ENCODE data around the gene LACC1.

The LACC1 gene

DNA sequence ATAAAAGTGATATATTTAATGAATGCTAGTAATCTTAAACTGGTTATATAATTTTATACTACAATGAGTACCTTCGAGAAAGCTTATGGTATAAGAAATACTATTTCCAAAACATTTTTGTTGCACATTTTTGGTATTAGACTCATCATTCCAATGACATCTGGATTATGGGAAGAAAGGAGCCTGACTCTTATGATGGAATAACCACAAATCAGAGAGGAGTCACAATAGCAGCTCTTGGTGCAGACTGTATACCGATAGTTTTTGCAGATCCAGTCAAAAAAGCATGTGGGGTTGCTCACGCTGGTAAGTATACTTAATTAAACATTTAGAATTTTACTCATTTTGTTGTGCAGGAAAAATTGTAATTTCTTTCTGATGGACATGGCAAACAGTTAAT, 3.9 kb downstream of the LACC1 start:
- DNase-seq (ENCODE audit: low read depth in 4 of 4, low spot score in 1 of 4): no peak

DNA sequence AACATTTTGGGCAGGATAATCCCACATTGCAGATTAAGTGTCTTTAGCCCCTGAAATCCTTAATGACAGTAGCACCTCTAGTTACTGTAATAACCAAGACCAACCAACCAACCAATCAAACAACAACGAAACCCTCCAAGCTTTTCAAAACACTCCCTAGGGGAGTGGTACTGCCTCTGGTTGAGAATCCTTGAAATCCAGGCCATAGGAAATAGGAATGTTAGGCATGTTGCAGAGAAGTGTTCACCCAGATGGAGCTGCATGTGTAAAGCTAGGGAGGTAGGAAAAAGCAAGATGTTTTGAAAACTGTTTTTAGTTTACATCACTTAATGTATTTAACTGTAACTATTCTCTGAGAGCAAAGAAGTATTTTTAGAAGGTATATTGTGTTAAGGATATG, 4.5 kb downstream of the LACC1 start:
- no peak for DNase-seq (ENCODE audit: low read depth in 4 of 4, low spot score in 1 of 4)

DNA sequence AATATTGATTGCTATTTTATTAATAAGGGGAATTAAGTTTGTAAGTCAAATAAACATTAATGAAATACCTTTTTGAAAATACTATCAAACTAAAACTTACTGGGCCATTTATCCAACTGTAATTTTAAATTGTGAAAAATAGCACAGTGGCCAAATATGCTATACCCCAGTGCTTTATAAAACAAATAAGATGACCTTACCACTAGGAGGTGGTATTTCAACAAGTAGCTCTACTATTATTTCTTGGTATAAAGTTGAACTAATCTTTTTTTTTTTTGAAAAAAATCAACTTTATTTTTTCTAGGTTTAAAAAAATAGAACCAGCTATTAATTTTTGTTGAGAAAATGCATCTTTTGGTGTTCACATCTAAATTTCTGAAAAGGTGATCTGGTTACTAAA, 14.7 kb downstream of the LACC1 start:
- no peak for DNase-seq (ENCODE audit: low read depth in 4 of 4, low spot score in 1 of 4)

DNA sequence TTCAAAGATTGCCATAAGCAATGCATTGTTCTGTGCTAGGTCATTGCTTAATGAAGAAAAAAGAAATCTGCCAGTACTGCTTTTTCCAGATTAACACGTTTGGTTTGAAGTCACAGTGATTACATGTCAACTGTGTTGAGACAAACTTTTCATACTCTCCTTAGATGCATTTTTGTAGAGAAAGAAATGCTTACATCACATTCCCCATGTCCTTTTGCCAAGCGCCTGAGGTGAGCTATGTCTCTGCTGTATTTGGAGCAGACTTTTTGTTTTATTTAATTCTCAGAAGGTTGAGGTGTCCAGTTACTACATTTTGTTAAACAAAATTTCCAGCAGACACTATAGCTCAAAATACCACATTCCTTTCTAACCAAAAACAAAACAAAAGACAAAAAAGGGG, 16.2 kb downstream of the LACC1 start:
- no peak for DNase-seq (ENCODE audit: low read depth in 4 of 4, low spot score in 1 of 4)

DNA sequence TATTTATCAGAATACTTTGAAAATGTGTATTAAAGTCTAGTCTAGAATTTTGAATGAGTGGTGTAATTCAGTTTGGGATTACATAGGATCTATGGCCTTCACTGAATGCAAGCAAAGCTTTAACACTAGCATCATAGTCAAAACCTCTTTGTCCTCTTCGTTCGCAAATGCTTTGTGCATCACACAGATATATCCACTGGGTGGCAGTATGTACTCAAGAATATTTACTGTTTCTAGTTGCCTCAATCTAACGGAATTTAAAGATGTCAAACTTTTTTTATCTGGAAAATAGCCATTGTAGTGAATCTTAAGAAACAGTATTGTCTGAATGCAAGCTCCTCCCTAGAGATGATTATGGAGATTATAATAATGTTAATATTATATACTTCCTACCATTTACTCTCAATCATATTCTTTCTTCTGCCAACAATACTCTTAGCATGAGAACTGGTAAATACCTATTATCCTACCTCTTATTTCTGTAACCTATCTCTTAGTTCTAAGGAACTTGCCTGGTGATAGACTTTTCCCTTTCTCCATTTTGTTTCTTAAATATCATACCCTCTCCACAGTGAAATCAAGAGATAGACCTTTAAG, 25.8 kb downstream of the LACC1 start:
- peak in 1 of 4 experiments; percentile 9 for DNase-seq (ENCODE audit: low read depth in 4 of 4, low spot score in 1 of 4)

DNA sequence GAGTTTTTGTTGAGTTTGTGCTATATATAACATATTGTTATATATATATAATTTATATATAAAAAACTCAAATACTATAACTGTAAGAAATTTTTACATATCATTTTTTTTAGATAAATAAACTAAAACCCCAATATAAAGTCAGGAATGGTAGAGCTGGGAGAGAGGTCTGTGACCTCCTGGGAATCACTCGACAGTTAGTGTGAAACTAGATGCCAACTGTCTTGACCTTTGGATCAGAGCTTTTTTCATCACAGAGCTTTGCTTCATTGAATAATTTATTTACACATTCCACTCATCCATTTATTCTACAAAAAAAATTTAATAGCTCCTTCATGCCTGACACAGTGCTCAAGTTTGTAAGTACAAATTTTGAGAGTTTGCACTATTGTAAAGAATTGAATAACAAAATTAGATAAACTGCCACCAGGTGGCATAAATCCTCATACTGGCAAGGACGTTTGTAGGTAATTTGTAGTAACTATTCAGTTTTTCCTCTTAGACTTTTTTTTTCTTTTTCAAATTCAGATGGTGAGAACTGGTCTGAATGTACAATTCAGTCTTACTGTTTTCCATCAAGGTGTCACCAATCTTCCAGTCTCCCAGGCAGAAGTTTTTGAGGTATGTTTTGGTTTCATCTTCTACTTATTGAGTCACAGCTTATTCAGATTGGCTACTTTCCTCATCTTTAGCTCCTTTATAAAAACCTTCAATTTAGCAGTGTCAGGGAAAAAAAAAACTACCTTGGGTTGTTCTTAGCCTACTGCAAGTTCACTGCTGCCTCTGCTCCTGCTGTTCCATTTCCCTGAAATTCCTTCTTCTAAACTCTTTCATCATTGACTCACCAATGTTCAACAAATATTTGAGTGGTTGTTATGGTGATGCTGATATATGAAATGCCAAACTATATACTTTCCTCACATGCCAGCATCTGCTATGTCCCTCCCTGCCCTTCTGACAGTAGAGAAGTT, 28.7 kb downstream of the LACC1 start:
- no peak for DNase-seq (ENCODE audit: low read depth in 4 of 4, low spot score in 1 of 4)

DNA sequence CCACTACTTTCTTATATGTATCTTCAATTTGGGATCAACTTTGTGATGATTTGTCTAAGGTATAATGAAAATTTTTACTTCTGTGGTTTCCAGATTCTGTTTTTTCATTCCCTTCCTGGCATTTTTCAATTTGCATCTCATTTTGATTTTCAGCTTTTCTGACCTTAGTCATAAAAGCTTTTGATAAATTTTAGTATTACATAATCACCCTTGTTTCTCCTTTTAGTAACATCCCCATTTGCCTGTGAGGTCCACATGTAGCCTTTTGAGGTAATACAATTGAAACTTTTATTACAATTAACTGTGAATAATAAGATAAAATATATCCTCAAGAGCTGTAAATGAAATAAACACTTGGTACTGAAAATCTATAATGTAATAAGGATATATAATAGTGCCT, 31.2 kb downstream of the LACC1 start:
- DNase-seq (ENCODE audit: low read depth in 4 of 4, low spot score in 1 of 4): no peak

DNA sequence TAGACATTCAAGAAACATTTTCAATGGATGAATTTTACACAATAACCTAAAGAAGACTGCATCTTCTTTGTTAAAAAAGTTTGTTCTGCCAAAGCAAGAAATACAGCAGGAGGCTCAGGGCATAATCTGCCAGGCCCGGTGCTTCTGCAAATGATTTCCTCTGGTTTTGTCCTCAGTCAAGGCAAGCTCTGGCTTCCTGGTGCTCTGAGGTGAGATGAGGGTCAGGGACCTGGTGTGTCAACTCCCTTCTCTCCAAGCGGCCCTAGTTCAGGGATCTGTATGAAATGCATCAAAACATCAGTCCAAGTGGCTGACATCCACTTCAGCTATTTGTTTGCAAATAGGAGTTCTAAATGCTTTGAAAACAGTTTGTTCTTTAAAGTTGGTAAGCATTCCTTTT, 31.6 kb downstream of the LACC1 start:
- DNase-seq (ENCODE audit: low read depth in 4 of 4, low spot score in 1 of 4): no peak

DNA sequence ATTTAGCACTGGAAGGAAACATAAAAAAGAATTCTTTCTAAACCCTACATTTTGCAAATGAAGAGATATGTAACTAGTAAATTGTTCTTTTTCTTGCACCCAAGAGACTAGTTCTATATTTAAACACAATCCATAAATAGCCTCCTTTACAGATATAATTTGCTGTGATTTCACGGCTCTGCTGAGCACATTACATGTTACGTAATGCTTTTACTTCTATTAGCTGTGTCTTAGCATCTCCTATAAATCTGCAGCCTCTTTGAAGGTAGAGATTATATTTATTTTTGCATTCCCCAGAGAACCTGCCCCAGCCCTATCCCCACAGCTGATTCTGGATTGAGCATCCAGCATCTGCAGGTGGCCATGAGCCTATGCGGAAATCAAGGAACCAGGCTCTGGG, 32.2 kb downstream of the LACC1 start:
- no peak for DNase-seq (ENCODE audit: low read depth in 4 of 4, low spot score in 1 of 4)

DNA sequence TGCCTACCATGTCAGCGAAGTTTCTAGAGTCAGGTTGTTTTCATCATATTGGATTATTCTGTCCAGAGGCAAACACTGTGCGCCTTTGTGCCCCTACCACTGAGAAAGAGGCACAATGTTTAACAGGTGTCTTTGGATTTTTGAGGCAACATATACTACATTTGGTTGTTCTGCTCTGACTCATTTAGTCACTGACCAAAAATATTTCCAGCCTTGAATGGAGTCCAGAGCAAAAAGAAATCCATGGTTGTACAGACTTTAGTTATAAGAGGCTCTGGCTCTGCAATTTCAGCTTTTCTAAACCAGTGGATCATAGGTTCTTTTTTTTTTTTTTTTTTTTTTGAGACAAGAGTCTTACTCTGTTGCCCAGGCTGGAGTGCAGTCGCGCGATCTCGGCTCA, 35.7 kb downstream of the LACC1 start:
- DNase-seq (ENCODE audit: low read depth in 4 of 4, low spot score in 1 of 4): no peak

DNA sequence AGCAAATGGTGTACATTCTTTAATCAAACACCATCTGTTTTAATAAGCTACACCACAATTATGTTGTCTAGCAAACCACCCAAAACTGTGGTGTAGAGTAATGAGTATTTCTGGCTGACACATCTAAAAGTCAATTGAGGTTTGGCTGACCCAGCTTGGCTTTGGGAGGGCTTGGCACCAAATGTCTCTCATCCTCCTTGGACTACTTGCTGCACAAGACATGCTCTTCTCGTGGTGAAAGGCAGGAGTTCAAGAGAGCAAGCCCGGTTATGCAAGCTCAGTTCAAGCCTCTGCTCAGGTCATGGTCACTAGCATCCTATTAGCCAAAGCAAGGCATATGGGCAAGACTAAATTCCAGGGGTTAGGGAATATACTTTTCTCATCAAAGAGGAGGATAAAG, 37.1 kb downstream of the LACC1 start:
- DNase-seq (ENCODE audit: low read depth in 4 of 4, low spot score in 1 of 4): no peak

DNA sequence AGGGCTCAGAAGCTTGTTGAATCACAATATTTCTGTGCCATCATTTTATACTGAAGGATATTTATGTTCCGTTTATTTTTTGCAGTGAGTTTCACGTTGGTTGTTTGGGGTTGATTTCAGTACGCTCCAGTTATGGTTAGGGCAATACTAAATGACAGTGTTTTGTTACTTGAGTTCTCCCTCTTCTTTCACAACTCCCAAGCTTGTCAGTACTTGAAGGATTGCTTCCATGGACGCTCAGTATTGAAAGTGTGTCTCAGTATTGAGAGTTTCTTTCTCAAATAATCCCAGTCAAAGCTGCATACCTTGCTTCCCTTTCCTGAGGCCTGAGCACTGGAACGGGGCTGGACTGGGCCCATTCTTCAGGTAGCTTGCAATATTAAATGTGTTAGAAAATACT, 38.9 kb downstream of the LACC1 start:
- DNase-seq (ENCODE audit: low read depth in 4 of 4, low spot score in 1 of 4): no peak

DNA sequence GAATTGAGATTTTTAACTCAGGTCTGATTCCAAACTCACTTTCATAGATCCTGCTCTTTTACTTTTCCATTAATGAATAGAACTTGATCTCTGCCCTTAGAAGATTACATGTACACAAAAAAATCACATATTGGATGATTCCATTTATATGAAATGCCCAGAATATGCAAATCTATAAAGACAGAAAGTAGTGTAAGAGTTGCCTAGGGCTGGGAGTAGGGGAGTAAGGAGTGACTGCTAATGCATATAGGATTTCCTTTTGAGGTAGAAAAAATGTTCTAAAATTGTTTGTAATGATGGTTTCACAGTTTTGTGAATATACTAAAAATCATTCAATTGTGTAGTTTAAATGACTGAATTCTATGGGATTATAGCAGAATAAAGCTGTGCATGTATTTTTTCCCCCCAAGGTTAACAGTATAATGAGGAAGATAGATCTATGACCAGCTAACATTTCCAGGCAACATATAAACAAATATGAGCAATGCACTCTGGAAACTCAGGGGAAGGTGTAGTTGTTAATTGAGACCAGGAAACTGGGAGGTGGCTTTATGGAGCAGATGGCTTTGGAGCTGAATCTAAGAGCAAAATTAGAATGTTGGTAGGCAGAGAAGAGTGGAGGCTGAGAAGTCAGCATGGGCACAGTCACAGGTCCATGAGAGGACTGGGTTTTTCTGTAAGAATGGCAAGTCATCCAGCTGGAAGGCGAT, 41.4 kb downstream of the LACC1 start:
- no peak for DNase-seq (ENCODE audit: low read depth in 4 of 4, low spot score in 1 of 4)

DNA sequence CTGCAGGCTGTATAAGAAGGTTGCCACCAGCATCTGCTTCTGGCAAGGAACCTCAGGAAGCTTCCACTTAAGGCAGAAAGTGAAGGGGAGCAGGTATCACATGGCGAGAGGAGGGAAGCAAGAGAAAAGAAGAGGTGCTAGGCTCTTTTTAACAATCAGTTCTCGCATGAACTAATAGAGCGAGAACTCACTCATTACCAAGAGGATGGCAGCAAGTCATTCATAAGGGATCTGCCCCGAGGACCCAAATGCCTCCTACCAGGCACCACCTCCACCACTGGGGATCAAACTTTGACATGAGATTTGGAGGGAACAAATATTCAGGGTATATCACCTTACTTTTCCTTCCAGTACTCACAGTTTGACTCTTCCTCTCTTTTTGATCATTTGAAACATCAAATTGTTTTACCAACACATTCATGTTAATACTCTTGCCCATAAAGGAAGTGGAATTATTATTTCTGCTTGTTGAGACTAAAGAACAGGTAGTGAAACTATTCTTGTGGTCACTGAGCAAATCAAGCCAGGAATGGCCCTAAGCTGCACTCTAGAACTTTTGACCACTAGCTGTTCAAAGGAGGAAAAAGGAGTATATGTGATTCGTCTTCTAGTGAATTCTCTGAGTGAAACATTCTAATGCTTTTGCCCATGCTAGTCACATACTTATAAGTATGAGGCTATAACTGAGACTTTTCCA, 45.0 kb downstream of the LACC1 start:
- DNase-seq (ENCODE audit: low read depth in 4 of 4, low spot score in 1 of 4): no peak

DNA sequence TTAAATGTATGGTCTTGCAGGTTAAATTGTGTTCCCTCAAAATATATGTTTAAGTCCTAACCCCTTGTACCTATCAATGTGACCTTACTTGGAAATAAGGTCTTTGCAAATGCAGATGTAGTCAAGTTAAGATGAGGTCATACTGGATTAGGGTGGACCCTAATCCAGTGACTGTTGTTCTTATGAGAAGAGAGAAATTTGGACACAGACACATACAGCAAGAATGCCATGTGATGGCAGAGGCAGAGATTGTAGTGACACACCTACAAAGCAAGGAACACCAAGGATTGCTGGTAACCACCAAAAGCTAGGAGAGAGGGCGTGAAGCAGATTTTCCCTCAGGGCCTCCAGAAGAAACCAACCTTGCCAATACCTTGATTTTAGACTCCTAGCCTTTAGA, 50.2 kb downstream of the LACC1 start:
- DNase-seq (ENCODE audit: low read depth in 4 of 4, low spot score in 1 of 4): no peak

DNA sequence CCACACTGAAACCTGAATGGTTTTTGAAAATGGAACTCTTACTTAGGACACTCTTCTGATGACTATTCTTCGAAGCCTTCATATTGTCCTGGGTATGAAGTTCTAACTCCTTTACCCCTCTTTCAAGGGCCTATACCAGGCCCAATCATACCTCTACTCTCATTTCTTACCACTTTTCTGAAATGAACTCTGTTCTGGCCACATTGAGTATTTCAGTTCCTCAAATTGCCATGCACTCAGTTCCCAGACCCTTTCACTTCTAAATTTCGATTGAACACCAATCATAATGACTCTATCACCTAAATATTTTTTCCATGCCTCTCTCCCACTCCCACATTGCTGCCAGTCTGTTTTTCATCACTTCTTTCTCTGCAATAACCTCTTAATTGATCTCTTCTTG, 53.7 kb downstream of the LACC1 start:
- DNase-seq (ENCODE audit: low read depth in 4 of 4, low spot score in 1 of 4): no peak

DNA sequence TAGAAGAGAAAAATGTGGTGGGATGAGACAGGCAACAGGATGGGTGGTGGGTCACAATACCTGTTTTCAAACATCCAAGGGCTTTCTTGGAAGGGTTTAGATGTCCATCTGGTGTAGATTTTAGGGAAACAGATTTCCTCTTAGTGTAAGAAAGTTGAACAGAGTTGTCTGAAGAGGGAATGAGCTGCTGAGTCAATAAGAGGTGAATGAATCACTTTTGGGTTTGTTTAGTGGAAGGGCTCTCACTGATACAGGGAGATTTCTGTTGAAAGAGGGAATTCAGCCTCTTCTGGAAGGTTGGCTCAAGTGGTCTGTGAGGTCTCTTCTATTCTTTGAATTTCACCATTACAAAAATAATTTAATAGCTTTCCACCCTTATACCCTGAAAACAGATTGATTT, 54.6 kb downstream of the LACC1 start:
- no peak for DNase-seq (ENCODE audit: low read depth in 4 of 4, low spot score in 1 of 4)

DNA sequence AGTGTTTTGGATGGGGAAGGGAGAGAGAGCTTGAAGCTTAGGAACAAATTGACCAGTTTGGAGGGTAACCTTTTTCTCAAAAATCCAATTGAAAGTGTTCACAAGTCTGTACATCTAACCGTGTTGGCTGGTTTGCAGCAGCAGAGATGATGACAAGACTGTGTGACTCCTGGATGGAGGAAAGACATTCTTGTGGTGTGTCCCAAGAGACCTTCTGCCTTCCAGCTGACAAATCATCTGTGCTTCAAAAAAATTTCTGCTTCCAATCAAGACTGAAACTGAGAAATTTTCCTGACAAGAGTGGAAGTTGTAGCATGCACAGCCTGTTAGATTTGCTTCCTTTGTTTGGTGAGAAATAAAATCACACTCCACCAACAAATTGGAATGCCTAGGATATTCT, 56.2 kb downstream of the LACC1 start:
- no peak for DNase-seq (ENCODE audit: low read depth in 4 of 4, low spot score in 1 of 4)

DNA sequence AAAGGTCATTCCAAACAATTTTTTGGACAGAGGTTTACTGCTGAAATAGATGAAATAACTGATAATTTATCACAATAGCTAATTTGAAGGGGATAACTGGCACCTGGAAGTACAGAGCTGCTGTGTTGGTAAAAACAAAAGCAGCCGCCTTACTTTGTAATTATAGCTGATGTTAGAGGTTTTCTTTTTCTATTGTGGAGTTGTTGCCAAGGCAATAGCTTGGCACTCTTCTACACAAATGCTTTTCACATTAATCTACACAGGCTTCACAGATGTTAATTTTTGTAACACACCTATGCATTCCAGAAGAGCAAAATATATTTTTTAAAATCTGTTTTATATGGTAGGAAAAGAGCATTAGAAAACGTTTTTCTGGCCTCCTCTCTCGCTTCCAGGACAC, 56.9 kb downstream of the LACC1 start:
- DNase-seq (ENCODE audit: low read depth in 4 of 4, low spot score in 1 of 4): no peak

DNA sequence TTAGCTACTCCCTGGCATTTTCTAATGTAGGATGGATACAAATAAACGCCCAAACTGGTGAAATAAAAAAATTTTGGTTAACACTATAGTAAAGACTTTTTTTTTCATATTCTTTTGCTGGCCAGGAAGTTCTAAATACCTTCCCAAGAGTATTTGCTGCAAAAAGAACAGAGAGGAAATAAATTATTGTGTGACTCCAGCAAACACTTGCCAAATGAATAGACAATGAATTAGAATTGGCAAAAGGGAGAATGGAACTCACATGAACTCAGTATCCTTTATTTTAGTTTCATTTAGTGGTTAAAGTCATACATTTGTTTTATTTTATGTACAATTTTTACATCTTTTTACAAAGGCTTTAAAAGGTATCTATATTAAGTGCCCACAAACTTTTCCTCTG, 58.1 kb downstream of the LACC1 start:
- DNase-seq (ENCODE audit: low read depth in 4 of 4, low spot score in 1 of 4): no peak

DNA sequence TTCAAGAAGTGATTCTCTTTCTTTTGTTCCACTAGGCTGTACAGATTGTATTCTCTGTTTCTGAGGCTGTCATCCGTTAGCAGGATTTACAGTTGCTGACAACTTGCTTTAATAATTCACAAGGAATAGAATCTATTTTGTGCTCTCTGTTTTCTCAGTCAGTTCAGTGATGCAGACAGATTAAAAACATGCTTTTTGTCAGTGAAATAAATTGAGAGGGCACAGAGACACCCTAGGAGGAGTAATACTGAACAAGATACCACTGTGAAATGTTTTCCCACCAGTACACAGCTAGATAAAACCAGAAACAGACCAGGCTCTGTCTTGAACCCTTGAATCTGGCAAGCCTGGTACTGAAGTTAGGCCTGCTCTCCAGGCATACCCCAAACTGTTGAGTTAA, 58.7 kb downstream of the LACC1 start:
- no peak for DNase-seq (ENCODE audit: low read depth in 4 of 4, low spot score in 1 of 4)

DNA sequence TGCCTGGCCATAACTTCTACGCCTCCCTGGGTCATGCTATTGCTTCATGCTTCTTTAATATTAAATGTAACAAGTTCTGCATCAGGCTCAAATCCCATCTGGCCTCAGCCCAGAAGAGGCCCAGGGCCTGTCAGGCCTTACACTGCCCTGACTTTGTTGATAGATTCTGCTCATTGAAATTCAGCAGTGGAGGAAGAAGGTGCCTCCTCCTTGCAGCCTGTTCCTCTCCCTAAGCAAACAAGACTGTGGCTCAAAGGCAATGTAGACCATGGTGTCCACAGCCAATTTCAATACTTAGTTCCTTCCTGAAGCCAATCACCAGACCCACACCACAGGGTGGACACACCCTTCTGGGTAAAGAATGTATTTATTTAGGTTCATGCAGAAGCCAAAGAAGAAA, 59.4 kb downstream of the LACC1 start:
- no peak for DNase-seq (ENCODE audit: low read depth in 4 of 4, low spot score in 1 of 4)
